HepG2 (cell line): ENCODE results near the gene DUSP15.

Source experiments
- CHD4 ChIP-seq: fragments of 200-600 bp; sonication (generic); IDR thresholded peaks from 2 replicates; pipeline ENCODE4 v1.7.0; 2017; ENCODE audit warnings: mild to moderate bottlenecking, low read length, borderline replicate concordance
- KDM4B ChIP-seq: sonication (generic); formaldehyde crosslinking; IDR thresholded peaks from 2 replicates; pipeline ENCODE4 v1.4.0; 2020; ENCODE audit warnings: missing genetic modification reagents
- POLR2AphosphoS5 ChIP-seq: IDR thresholded peaks from 2 replicates; pipeline ENCODE4 v1.6.1; 2012; ENCODE audit warnings: low read depth, low read length
- TF ChIP-seq, protein P1 (sequence below): sonication (generic); formaldehyde crosslinking; IDR thresholded peaks from 2 replicates; pipeline ENCODE4 v1.4.0; 2020; ENCODE audit warnings: missing genetic modification reagents
- TF ChIP-seq, protein P2 (sequence below): sonication (generic); formaldehyde crosslinking; IDR thresholded peaks from 2 replicates; pipeline ENCODE4 v1.5.0; 2020; ENCODE audit warnings: mild to moderate bottlenecking, missing genetic modification reagents, moderate library complexity
- TF ChIP-seq, protein P3 (sequence below): sonication (generic); formaldehyde crosslinking; IDR thresholded peaks from 2 replicates; pipeline ENCODE4 v1.4.0; 2020; ENCODE audit warnings: missing genetic modification reagents, mild to moderate bottlenecking, borderline replicate concordance

DNA sequence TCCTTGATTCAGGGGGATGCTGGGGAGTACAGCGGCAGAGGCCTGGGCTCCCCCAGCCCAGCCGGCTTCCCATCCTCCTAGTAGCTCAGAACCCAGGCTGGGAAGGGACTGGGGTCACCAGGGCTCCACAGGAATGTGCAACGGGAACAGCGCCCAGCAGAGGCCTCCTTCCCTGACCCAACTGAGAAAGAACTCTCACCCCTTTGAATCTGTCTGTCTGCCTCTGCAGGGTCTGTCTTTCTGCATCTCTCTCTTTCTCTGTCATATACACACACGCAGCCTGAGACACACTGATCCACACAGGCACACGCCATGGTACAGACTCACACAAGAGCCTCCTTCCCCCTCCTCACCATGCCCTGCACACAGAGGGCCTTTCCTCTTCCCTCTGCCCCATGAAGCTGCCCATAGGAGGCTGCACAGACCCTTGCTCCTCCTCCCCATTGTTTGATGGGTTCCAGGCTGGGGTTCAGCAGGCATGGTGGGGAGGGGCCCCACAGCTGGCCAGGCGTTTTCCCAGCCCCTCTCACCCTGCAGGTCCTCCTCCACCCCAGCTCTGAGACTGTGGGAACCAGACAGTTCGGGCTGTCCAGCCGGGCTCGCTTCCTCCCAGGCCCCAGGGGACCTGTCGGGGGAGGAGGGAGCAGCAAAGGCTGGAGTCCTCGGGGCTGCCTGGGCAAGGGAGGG, 27.7 kb downstream of the DUSP15 start:
- TF ChIP-seq CHD4: no peak
- TF ChIP-seq, protein P1, sequence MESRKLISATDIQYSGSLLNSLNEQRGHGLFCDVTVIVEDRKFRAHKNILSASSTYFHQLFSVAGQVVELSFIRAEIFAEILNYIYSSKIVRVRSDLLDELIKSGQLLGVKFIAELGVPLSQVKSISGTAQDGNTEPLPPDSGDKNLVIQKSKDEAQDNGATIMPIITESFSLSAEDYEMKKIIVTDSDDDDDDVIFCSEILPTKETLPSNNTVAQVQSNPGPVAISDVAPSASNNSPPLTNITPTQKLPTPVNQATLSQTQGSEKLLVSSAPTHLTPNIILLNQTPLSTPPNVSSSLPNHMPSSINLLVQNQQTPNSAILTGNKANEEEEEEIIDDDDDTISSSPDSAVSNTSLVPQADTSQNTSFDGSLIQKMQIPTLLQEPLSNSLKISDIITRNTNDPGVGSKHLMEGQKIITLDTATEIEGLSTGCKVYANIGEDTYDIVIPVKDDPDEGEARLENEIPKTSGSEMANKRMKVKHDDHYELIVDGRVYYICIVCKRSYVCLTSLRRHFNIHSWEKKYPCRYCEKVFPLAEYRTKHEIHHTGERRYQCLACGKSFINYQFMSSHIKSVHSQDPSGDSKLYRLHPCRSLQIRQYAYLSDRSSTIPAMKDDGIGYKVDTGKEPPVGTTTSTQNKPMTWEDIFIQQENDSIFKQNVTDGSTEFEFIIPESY (CRISPR knock-in tag): no peak
- TF ChIP-seq, protein P2, sequence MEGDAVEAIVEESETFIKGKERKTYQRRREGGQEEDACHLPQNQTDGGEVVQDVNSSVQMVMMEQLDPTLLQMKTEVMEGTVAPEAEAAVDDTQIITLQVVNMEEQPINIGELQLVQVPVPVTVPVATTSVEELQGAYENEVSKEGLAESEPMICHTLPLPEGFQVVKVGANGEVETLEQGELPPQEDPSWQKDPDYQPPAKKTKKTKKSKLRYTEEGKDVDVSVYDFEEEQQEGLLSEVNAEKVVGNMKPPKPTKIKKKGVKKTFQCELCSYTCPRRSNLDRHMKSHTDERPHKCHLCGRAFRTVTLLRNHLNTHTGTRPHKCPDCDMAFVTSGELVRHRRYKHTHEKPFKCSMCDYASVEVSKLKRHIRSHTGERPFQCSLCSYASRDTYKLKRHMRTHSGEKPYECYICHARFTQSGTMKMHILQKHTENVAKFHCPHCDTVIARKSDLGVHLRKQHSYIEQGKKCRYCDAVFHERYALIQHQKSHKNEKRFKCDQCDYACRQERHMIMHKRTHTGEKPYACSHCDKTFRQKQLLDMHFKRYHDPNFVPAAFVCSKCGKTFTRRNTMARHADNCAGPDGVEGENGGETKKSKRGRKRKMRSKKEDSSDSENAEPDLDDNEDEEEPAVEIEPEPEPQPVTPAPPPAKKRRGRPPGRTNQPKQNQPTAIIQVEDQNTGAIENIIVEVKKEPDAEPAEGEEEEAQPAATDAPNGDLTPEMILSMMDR (CRISPR knock-in tag): no peak
- TF ChIP-seq, protein P3, sequence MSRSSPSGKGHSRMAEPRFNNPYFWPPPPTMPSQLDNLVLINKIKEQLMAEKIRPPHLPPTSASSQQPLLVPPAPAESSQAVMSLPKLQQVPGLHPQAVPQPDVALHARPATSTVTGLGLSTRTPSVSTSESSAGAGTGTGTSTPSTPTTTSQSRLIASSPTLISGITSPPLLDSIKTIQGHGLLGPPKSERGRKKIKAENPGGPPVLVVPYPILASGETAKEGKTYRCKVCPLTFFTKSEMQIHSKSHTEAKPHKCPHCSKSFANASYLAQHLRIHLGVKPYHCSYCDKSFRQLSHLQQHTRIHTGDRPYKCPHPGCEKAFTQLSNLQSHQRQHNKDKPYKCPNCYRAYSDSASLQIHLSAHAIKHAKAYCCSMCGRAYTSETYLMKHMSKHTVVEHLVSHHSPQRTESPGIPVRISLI (CRISPR knock-in tag): no peak
- no peak for TF ChIP-seq POLR2AphosphoS5
- no peak for TF ChIP-seq KDM4B (CRISPR knock-in tag)
